ENCODE data around the gene MON1A.

GRCh38 chr3:49879721-49880120 lies 49.9 kb downstream of the MON1A start:
- no peak for TF ChIP-seq CTCF (IDR thresholded peaks at IDR 0.05)
- TF ChIP-seq POLR2A (IDR thresholded peaks at IDR 0.05), result no peak
